PC-9 (cell line): ENCODE results near the gene DAZAP2. TPM values are rescaled to one million over a fixed set of nuclear protein-coding genes. Genes with fewer than 3 reads are reported as not detected.
"Not testable (repeated sequence)": the region's sequence is repeated elsewhere in the genome, so short reads cannot be mapped to it uniquely, and the experiment has no call there.

ENCODE experiments used
- BruUV-seq: library from RNA; stranded (reverse); fragments of 400-500 nt; replicated peaks from 2 replicates; lab custom pipeline; 2021; lab: Mats Ljungman, UMichigan
- CTCF ChIA-PET: fragments of 300-600 bp; sonication (Branson Sonifier 250); formaldehyde crosslinking; loops from one replicate; lab custom pipeline; 2022; ENCODE audit warnings: antibody characterized with exemption; lab: Charles Lee
- POLR2A ChIA-PET: fragments of 300-600 bp; sonication (Branson Sonifier 250); formaldehyde crosslinking; loops from one replicate; lab custom pipeline; 2022; ENCODE audit warnings: antibody characterized with exemption; ENCODE audit not compliant: unreplicated experiment; lab: Charles Lee
- DNase-seq, 2 experiments: peaks; one replicate each; pipeline versions ENCODE4 v3.0.0 to v3.0.0-alpha.2; 2015 to 2022; ENCODE audit warnings: mixed read lengths in 1 of 2
- H2AFZ ChIP-seq: fragments of 200-600 bp; sonication (generic); 2 replicates; pipeline ENCODE4 v1.8.1; 2017; ENCODE audit warnings: antibody characterized with exemption
- H3F3A ChIP-seq: fragments of 200-600 bp; sonication (generic); 2 replicates; pipeline ENCODE4 v1.8.1; 2017; ENCODE audit warnings: antibody characterized with exemption, mild to moderate bottlenecking, low read depth; ENCODE audit not compliant: insufficient read depth
- H3K27ac ChIP-seq: fragments of 200-600 bp; sonication (generic); 2 replicates; pipeline ENCODE4 v1.6.1; 2016; ENCODE audit warnings: mixed run types
- H3K27me3 ChIP-seq: fragments of 200-600 bp; sonication (generic); 2 replicates; pipeline ENCODE4 v1.6.1; 2016; ENCODE audit warnings: low read depth, mixed run types; ENCODE audit not compliant: insufficient read depth
- H3K36me3 ChIP-seq: fragments of 200-600 bp; sonication (generic); 2 replicates; pipeline ENCODE4 v1.6.1; 2016; ENCODE audit warnings: low read depth, mixed run types
- H3K4me1 ChIP-seq: fragments of 200-600 bp; sonication (generic); replicated peaks from 2 replicates; pipeline ENCODE4 v1.6.1; 2016; ENCODE audit warnings: mixed run types; ENCODE audit not compliant: insufficient read depth
- H3K4me2 ChIP-seq: fragments of 200-600 bp; sonication (generic); 2 replicates; pipeline ENCODE4 v1.6.1; 2017; ENCODE audit warnings: mixed run types
- H3K4me3 ChIP-seq: fragments of 200-600 bp; sonication (generic); 2 replicates; pipeline ENCODE4 v1.6.1; 2016; ENCODE audit warnings: mixed run types
- H3K79me2 ChIP-seq: fragments of 200-600 bp; sonication (generic); 2 replicates; pipeline ENCODE4 v1.6.1; 2017; ENCODE audit warnings: low read depth, mixed run types
- H3K9me2 ChIP-seq: fragments of 200-600 bp; sonication (generic); 2 replicates; pipeline ENCODE4 v1.8.1; 2017; ENCODE audit warnings: mild to moderate bottlenecking; ENCODE audit not compliant: insufficient read depth
- H3K9me3 ChIP-seq: fragments of 200-600 bp; sonication (generic); 2 replicates; pipeline ENCODE4 v1.8.1; 2016; ENCODE audit warnings: low read depth; ENCODE audit not compliant: insufficient read depth
- H4K20me1 ChIP-seq: fragments of 200-600 bp; sonication (generic); 2 replicates; pipeline ENCODE4 v1.8.1; 2017; ENCODE audit not compliant: insufficient read depth
- CTCF ChIP-seq: fragments of 200-600 bp; sonication (generic); conservative IDR thresholded peaks from 2 replicates; pipeline ENCODE4 v1.6.1; 2017; ENCODE audit warnings: mixed run types, antibody characterized with exemption, mild to moderate bottlenecking, moderate library complexity
- EZH2 ChIP-seq: fragments of 200-600 bp; sonication (generic); IDR thresholded peaks from 2 replicates; pipeline ENCODE4 v1.8.0; 2017; ENCODE audit warnings: antibody characterized with exemption, low read depth
- intact Hi-C: fragments of 100-400 bp; cut with micrococcal nuclease; formaldehyde crosslinking; loops from one replicate; pipeline ENCODE4 v1.10.0; 2022; ENCODE audit not compliant: unreplicated experiment
- total RNA-seq: library from RNA; stranded (reverse); gene quantifications from 2 replicates; pipeline ENCODE4 v1.2.3, GENCODE V29; 2021

The DAZAP2 gene
- total RNA-seq, 1 experiment from 2014 or later = 154 TPM

- H3K9me3 ChIP-seq = no peaks in the 10 kb centered on the region
- peak in 1 of 2 experiments; percentile 80 for DNase-seq
- H3K4me2 ChIP-seq = peak overlapping the region; percentile 49
- H3K9me2 ChIP-seq = no peaks in the 10 kb centered on the region
- H4K20me1 ChIP-seq = no peaks in the 10 kb centered on the region
- POLR2A ChIA-PET = no interaction called here
- H3K4me3 ChIP-seq = no peak overlapping the region
- CTCF ChIA-PET = no interaction called here
- peaks cover 46% of the 10 kb centered on the region for H3K4me1 ChIP-seq
- TF ChIP-seq EZH2 (no peak), CTCF (no peak)
- H3K27ac ChIP-seq = peak overlapping the region; percentile 83
- H3K27me3 ChIP-seq = no peaks in the 10 kb centered on the region
- H2AFZ ChIP-seq = peak overlapping the region; percentile 8; the same call in 1 of the 2 replicates
- H3F3A ChIP-seq = peaks cover 24% of the 10 kb centered on the region
- no peaks in the 10 kb centered on the region for H3K79me2 ChIP-seq
- no peaks in the 10 kb centered on the region for H3K36me3 ChIP-seq
- intact Hi-C loops = no loop called here
- no TSS peak for BruUV-seq
These were observed 42.7 kb downstream of the DAZAP2 start for GRCh38 chr12:51281202-51281924.

- intact Hi-C loops = no loop called here
- H4K20me1 ChIP-seq = no peaks in the 10 kb centered on the region
- no peaks in the 10 kb centered on the region for H3K27me3 ChIP-seq
- no peaks in the 10 kb centered on the region for H3K36me3 ChIP-seq
- no peaks in the 10 kb centered on the region for H3K9me3 ChIP-seq
- peak overlapping the region; percentile 38 for H3K4me2 ChIP-seq
- no peak for DNase-seq
- peaks cover 16% of the 10 kb centered on the region for H3F3A ChIP-seq
- BruUV-seq = no TSS peak
- no peak overlapping the region for H3K4me3 ChIP-seq
- peak overlapping the region; percentile 51 for H3K27ac ChIP-seq
- no peaks in the 10 kb centered on the region for H3K79me2 ChIP-seq
- peaks cover 41% of the 10 kb centered on the region for H3K4me1 ChIP-seq
- CTCF ChIA-PET = interaction anchor here (0.7 kb wide), 1 partner anchor 55 kb away, joined by 4 read pairs; no protein-coding TSS in a partner anchor
- TF ChIP-seq CTCF (no peak), EZH2 (no peak)
- no peaks in the 10 kb centered on the region for H3K9me2 ChIP-seq
- H2AFZ ChIP-seq = no peak overlapping the region
- POLR2A ChIA-PET = no interaction called here
These were observed 47.2 kb downstream of the DAZAP2 start for GRCh38 chr12:51285843-51286242.

DNA sequence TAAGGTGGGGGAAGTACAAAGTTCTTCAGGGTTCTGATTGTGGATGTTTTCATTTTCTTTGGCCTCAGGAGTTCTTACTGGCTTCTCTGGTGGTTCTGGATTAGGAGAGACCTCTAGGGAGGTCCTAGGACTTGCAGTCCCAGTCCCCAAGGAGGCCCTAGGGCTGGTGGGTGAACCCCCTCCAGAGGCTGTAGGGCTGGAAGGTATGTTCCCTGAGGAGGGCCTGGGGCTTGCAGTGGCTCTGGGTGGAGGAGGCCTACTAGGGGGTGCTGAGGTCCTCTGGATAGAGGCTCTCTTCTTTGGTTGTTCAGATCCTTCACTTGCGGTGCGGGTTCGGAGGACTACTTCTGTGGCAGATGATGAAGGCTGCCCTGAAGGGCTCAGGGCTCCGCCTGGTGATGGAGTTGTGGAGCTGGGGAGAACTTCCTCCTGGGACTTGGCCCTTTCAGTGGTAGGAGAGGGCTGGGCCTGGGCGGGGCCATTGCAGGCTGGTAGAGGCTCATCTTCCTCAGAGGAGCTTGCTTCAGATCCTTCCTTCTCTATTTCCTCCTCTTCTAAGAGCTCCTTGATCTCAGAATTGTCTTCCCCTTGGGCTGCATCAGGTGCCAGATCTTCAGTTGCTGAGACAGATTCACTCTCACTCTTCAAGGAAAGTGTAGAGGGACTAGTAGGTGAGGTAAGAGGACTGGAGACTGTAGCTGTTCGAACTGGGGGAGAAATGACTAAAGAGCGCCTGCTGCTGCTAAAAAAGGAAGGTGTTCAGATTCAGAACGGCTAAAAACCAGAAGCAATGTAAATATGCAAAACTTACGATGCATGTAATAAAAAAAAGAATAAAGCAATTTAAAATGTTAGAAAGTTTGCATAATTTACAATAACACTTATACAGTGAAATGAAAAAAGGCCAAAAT is 53.2 kb downstream of the DAZAP2 start:
- DNase-seq, H2AFZ ChIP-seq, H3K9me3 ChIP-seq, POLR2A ChIA-PET, BruUV-seq, intact Hi-C loops, H3K27ac ChIP-seq, H3K4me2 ChIP-seq, H3K36me3 ChIP-seq, H4K20me1 ChIP-seq, H3K9me2 ChIP-seq, H3K4me3 ChIP-seq, H3K27me3 ChIP-seq, H3K79me2 ChIP-seq: not testable (repeated sequence)
- peaks cover 12% of the 10 kb centered on the region; the same call in 1 of the 2 replicates for H3F3A ChIP-seq
- CTCF ChIA-PET = interaction anchor here (0.6 kb wide), 2 partner anchors 95 to 730 kb away, joined by 7 to 10 read pairs; no protein-coding TSS in a partner anchor
- H3K4me1 ChIP-seq = peaks cover 23% of the 10 kb centered on the region

Other genes with a start within 250 kb of the DAZAP2 start
- 45.7 and 49.0 TPM in 2 replicates for gene SLC11A2, start 212.4 kb upstream of the DAZAP2 start, total RNA-seq
- 81.9 and 87.4 TPM in 2 replicates for gene LETMD1, start 190.5 kb upstream of the DAZAP2 start, total RNA-seq
- gene CSRNP2, start 155.2 kb upstream of the DAZAP2 start, total RNA-seq = 19.3 and 23.1 TPM in 2 replicates
- gene TFCP2, start 65.7 kb upstream of the DAZAP2 start, total RNA-seq = 17.1 and 25.7 TPM in 2 replicates
- gene POU6F1, start 20.8 kb upstream of the DAZAP2 start, total RNA-seq = 5.3 and 7.0 TPM in 2 replicates
- 36.3 and 42.9 TPM in 2 replicates for gene SMAGP, start 31.6 kb downstream of the DAZAP2 start, total RNA-seq
- not detected in 2 replicates for gene BIN2, start 85.3 kb downstream of the DAZAP2 start, total RNA-seq
- gene CELA1, start 107.9 kb downstream of the DAZAP2 start, total RNA-seq = 0.58 TPM in 1 of 2 replicates, not detected in the other
- 73.0 and 83.5 TPM in 2 replicates for gene GALNT6, start 152.6 kb downstream of the DAZAP2 start, total RNA-seq
- 2.6 and 3.0 TPM in 2 replicates for gene SLC4A8, start 186.0 kb downstream of the DAZAP2 start, total RNA-seq